ENCODE results near the gene TRIM38. TPM values are rescaled to one million over a fixed set of nuclear protein-coding genes. Genes with fewer than 3 reads are reported as not detected.

Gene TRIM38
- polyA plus RNA-seq, 4 donors = 3.5 to 16.4 (median 6.1) TPM

GRCh38 chr6:26025894-26026832, 63.6 kb downstream of the TRIM38 start:
- Histone ChIP-seq H3K27ac (ENCODE audit: low read depth in 1 of 3, low read length in 2 of 3) (peak overlapping the region; percentile 96 to 97 (median 96)), H3K36me3 (ENCODE audit: control insufficient read depth in 3 of 3, insufficient read depth in 2 of 3, low read depth in 1 of 3, low read length in 3 of 3) (no peaks in the 10 kb centered on the region), H3K9me3 (ENCODE audit: control insufficient read depth in 2 of 2, insufficient read depth in 1 of 2, low read depth in 1 of 2, low read length in 1 of 2) (no peaks in the 10 kb centered on the region), H3K27me3 (ENCODE audit: control insufficient read depth in 3 of 3, insufficient read depth in 3 of 3, low read length in 3 of 3) (no peaks in the 10 kb centered on the region), H3K4me1 (ENCODE audit: control insufficient read depth in 3 of 3, insufficient read depth in 2 of 3, low read depth in 1 of 3, low read length in 2 of 3) (peaks cover 2 to 20% (median 4%) of the 10 kb centered on the region in 3 donors), H3K4me3 (ENCODE audit: low read depth in 1 of 3, low read length in 3 of 3) (peak overlapping the region; percentile 37 to 82 (median 70))
- 0 to 1% (median 1%) methylated on average over 23 of the region's 23 CpGs for WGBS, 3 donors
- FAIRE-seq (no peak), DNase-seq (peak; percentile 97 to 98)

DNA sequence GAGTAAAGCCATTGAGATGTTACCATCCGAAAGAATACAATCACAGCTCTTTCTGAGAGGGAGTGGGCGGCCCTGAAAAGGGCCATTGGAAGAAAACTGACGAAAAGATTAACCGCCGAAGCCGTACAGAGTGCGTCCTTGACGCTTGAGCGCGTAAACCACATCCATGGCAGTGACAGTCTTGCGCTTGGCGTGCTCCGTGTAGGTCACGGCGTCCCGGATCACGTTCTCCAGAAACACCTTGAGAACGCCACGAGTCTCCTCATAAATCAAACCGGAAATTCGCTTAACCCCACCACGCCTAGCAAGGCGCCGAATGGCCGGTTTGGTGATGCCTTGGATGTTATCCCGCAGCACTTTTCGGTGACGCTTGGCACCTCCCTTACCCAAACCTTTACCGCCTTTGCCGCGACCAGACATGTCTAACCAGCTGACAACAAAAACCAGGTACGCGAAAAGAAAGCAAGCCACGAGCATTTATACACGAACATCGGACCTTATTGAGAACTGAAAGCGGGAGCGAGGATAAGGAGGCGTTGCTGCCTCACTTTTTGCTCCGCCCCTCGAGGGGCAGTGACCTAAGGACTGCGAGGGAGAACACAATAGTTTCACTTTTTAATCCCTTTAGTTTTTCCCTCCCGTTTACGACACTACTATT, 64.4 kb downstream of the TRIM38 start:
- FAIRE-seq = no peak
- Histone ChIP-seq H3K9me3 (ENCODE audit: control insufficient read depth in 2 of 2, insufficient read depth in 1 of 2, low read depth in 1 of 2, low read length in 1 of 2) (no peaks in the 10 kb centered on the region), H3K4me1 (ENCODE audit: control insufficient read depth in 3 of 3, insufficient read depth in 2 of 3, low read depth in 1 of 3, low read length in 2 of 3) (peaks cover 2 to 25% (median 4%) of the 10 kb centered on the region in 3 donors), H3K27ac (ENCODE audit: low read depth in 1 of 3, low read length in 2 of 3) (peak overlapping the region; percentile 96 to 97 (median 96)), H3K4me3 (ENCODE audit: low read depth in 1 of 3, low read length in 3 of 3) (peak overlapping the region; percentile 37 to 82 (median 70)), H3K27me3 (ENCODE audit: control insufficient read depth in 3 of 3, insufficient read depth in 3 of 3, low read length in 3 of 3) (no peaks in the 10 kb centered on the region), H3K36me3 (ENCODE audit: control insufficient read depth in 3 of 3, insufficient read depth in 2 of 3, low read depth in 1 of 3, low read length in 3 of 3) (no peaks in the 10 kb centered on the region)
- 0 to 1% (median 0%) methylated on average over 44 of the region's 44 CpGs for WGBS, 3 donors
- DNase-seq = peak; percentile 99

GRCh38 chr6:26027491-26028211, 65.0 kb downstream of the TRIM38 start:
- no peak for FAIRE-seq
- Histone ChIP-seq H3K4me3 (ENCODE audit: low read depth in 1 of 3, low read length in 3 of 3) (peak overlapping the region in 2 of 3 donors; percentile 70 to 82), H3K27ac (ENCODE audit: low read depth in 1 of 3, low read length in 2 of 3) (peak overlapping the region; percentile 73 to 97 (median 96)), H3K4me1 (ENCODE audit: control insufficient read depth in 3 of 3, insufficient read depth in 2 of 3, low read depth in 1 of 3, low read length in 2 of 3) (peaks cover 2 to 26% (median 4%) of the 10 kb centered on the region in 3 donors), H3K9me3 (ENCODE audit: control insufficient read depth in 2 of 2, insufficient read depth in 1 of 2, low read depth in 1 of 2, low read length in 1 of 2) (no peaks in the 10 kb centered on the region), H3K27me3 (ENCODE audit: control insufficient read depth in 3 of 3, insufficient read depth in 3 of 3, low read length in 3 of 3) (no peaks in the 10 kb centered on the region), H3K36me3 (ENCODE audit: control insufficient read depth in 3 of 3, insufficient read depth in 2 of 3, low read depth in 1 of 3, low read length in 3 of 3) (no peaks in the 10 kb centered on the region)
- no peak for DNase-seq
- WGBS, 3 donors = 58 to 62% (median 60%) methylated on average over 9 of the region's 9 CpGs

DNA sequence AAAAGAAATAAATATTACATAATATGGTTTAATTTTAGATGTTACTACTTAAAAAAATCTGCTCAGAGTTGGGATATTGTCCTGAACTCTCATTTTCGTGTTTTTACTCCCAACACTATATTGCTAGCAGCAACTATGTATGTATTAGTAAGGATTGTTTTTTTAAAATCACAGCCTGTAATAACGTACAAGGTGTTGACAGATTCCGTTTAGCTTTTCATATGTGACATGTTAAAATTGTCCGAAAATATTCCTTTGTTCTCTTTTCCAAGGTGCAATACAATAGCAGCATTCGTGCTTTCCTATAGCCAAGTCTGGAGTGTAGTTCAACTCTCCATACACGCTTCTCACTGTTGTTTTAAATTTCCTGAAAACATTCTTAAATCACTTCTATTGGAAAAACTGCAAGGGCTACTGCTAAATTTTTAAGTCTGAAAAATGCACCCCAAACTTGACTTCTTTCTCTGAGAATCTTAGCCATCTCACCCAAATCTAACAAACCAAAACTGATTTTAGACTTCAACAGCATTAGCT, 65.7 kb downstream of the TRIM38 start:
- H3K9me3 ChIP-seq (ENCODE audit: control insufficient read depth in 2 of 2, insufficient read depth in 1 of 2, low read depth in 1 of 2, low read length in 1 of 2) = no peaks in the 10 kb centered on the region
- no peaks in the 10 kb centered on the region for H3K27me3 ChIP-seq (ENCODE audit: control insufficient read depth in 3 of 3, insufficient read depth in 3 of 3, low read length in 3 of 3)
- 91 to 96% (median 95%) methylated on average over 6 of the region's 6 CpGs for WGBS, 3 donors
- no peak overlapping the region for H3K4me3 ChIP-seq (ENCODE audit: low read depth in 1 of 3, low read length in 3 of 3)
- H3K4me1 ChIP-seq (ENCODE audit: control insufficient read depth in 3 of 3, insufficient read depth in 2 of 3, low read depth in 1 of 3, low read length in 2 of 3) = peaks cover 2 to 30% (median 4%) of the 10 kb centered on the region in 3 donors
- H3K27ac ChIP-seq (ENCODE audit: low read depth in 1 of 3, low read length in 2 of 3) = no peak overlapping the region
- FAIRE-seq (no peak), DNase-seq (no peak)
- H3K36me3 ChIP-seq (ENCODE audit: control insufficient read depth in 3 of 3, insufficient read depth in 2 of 3, low read depth in 1 of 3, low read length in 3 of 3) = no peaks in the 10 kb centered on the region

DNA sequence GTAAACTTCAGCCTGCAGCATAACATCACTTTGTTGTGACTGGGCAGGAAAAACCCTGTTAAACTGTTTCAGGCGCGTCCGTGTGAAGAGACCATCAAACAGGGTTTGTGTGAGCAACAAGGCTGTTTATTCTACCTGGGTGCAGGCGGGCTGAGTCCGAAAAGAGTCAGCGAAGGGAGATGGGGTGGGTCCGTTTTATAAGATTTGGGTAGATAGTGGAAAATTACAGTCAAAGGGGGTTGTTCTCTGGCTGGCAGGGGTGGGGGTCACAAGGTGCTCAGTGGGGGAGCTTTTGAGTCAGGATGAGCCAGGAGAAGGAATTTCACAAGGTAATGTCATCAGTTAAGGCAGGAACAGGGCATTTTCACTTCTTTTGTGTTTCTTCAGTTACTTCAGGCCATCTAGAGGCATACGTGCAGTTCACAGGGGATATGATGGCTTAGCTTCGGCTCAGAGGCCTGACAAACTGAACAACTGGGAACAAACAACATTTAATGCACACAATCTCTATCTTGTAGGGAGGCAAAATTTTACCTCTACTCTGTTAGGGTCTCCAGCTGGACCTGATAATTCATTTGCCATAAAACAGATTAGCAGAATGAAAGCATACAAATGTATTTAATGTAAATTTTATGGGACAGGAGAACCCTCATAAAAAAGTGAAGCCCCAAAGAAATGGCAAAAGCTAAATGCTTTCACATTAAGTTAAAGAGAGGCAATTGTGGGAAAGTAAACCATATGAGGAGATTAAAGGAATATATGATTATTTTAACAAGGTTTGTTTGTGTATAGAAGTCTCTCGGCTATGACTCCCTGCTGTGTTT, 66.4 kb downstream of the TRIM38 start:
- H3K4me3 ChIP-seq (ENCODE audit: low read depth in 1 of 3, low read length in 3 of 3) = no peak overlapping the region
- no peak for DNase-seq
- FAIRE-seq = no peak
- 86 to 90% (median 86%) methylated on average over 10 of the region's 10 CpGs for WGBS, 3 donors
- no peaks in the 10 kb centered on the region for H3K9me3 ChIP-seq (ENCODE audit: control insufficient read depth in 2 of 2, insufficient read depth in 1 of 2, low read depth in 1 of 2, low read length in 1 of 2)
- no peaks in the 10 kb centered on the region for H3K27me3 ChIP-seq (ENCODE audit: control insufficient read depth in 3 of 3, insufficient read depth in 3 of 3, low read length in 3 of 3)
- H3K27ac ChIP-seq (ENCODE audit: low read depth in 1 of 3, low read length in 2 of 3) = no peak overlapping the region
- H3K4me1 ChIP-seq (ENCODE audit: control insufficient read depth in 3 of 3, insufficient read depth in 2 of 3, low read depth in 1 of 3, low read length in 2 of 3) = peaks cover 2 to 32% (median 4%) of the 10 kb centered on the region in 3 donors
- H3K36me3 ChIP-seq (ENCODE audit: control insufficient read depth in 3 of 3, insufficient read depth in 2 of 3, low read depth in 1 of 3, low read length in 3 of 3) = no peaks in the 10 kb centered on the region

GRCh38 chr6:26029570-26029856, 66.9 kb downstream of the TRIM38 start:
- Histone ChIP-seq H3K4me3 (ENCODE audit: low read depth in 1 of 3, low read length in 3 of 3) (no peak overlapping the region), H3K27ac (ENCODE audit: low read depth in 1 of 3, low read length in 2 of 3) (no peak overlapping the region), H3K4me1 (ENCODE audit: control insufficient read depth in 3 of 3, insufficient read depth in 2 of 3, low read depth in 1 of 3, low read length in 2 of 3) (peaks cover 2 to 36% (median 4%) of the 10 kb centered on the region in 3 donors), H3K9me3 (ENCODE audit: control insufficient read depth in 2 of 2, insufficient read depth in 1 of 2, low read depth in 1 of 2, low read length in 1 of 2) (no peaks in the 10 kb centered on the region), H3K27me3 (ENCODE audit: control insufficient read depth in 3 of 3, insufficient read depth in 3 of 3, low read length in 3 of 3) (no peaks in the 10 kb centered on the region), H3K36me3 (ENCODE audit: control insufficient read depth in 3 of 3, insufficient read depth in 2 of 3, low read depth in 1 of 3, low read length in 3 of 3) (no peaks in the 10 kb centered on the region)
- no peak for FAIRE-seq
- no peak for DNase-seq

- Histone ChIP-seq H3K9me3 (ENCODE audit: control insufficient read depth in 2 of 2, insufficient read depth in 1 of 2, low read depth in 1 of 2, low read length in 1 of 2) (no peaks in the 10 kb centered on the region), H3K36me3 (ENCODE audit: control insufficient read depth in 3 of 3, insufficient read depth in 2 of 3, low read depth in 1 of 3, low read length in 3 of 3) (no peaks in the 10 kb centered on the region), H3K4me1 (ENCODE audit: control insufficient read depth in 3 of 3, insufficient read depth in 2 of 3, low read depth in 1 of 3, low read length in 2 of 3) (peaks cover 2 to 36% (median 4%) of the 10 kb centered on the region in 3 donors), H3K4me3 (ENCODE audit: low read depth in 1 of 3, low read length in 3 of 3) (no peak overlapping the region), H3K27me3 (ENCODE audit: control insufficient read depth in 3 of 3, insufficient read depth in 3 of 3, low read length in 3 of 3) (no peaks in the 10 kb centered on the region), H3K27ac (ENCODE audit: low read depth in 1 of 3, low read length in 2 of 3) (no peak overlapping the region)
- no peak for DNase-seq
- 79 to 84% (median 84%) methylated on average over 7 of the region's 7 CpGs for WGBS, 3 donors
- no peak for FAIRE-seq
These were observed 67.5 kb downstream of the TRIM38 start for GRCh38 chr6:26029857-26030653.

Measured in small intestine (tissue), 7 donors.